ENCODE measurements around the gene IQCF2. TPM values are rescaled to one million over a fixed set of nuclear protein-coding genes. Genes with fewer than 3 reads are reported as not detected.
"Not testable (repeated sequence)": the region's sequence is repeated elsewhere in the genome, so short reads cannot be mapped to it uniquely, and the experiment has no call there.

Gene IQCF2
- total and polyA plus RNA-seq, 8 donors = not detected

DNA sequence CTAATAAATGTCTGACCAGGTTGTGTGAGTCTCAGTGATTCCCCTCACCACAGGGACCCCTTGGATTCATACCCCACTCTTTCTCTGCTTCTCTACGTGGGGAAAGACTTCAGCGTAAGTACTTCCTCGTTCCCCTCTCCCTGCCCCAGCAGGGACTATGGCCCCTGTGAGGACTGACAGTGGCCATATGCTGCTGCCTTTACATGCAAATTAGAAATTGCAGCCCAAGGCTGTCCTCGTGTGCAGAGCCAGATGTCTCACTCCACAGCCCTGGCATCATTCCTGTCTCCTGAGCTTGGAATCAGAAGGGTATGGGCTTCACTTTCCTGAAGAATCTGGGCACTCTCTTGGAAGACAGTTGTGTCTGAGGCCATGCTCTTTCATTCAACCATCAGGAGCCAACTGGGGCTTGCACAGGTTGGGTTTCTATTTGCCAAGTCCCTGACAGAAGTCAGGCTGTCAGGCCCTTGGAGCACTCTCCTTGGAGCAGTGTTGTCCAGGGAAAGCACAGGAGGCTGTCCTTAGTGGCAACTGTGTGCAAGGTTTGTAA lies 30.5 kb upstream of the IQCF2 start:
- Histone ChIP-seq H3K4me1 (no peaks in the 10 kb centered on the region), H3K9me3 (peaks cover 0 to 25% of the 10 kb centered on the region in 2 donors), H3K36me3 (no peaks in the 10 kb centered on the region), H3K27me3 (peaks cover 0 to 10% of the 10 kb centered on the region in 2 donors), H3K4me3 (no peak overlapping the region), H3K27ac (no peak overlapping the region)
- TF ChIP-seq, protein P1, sequence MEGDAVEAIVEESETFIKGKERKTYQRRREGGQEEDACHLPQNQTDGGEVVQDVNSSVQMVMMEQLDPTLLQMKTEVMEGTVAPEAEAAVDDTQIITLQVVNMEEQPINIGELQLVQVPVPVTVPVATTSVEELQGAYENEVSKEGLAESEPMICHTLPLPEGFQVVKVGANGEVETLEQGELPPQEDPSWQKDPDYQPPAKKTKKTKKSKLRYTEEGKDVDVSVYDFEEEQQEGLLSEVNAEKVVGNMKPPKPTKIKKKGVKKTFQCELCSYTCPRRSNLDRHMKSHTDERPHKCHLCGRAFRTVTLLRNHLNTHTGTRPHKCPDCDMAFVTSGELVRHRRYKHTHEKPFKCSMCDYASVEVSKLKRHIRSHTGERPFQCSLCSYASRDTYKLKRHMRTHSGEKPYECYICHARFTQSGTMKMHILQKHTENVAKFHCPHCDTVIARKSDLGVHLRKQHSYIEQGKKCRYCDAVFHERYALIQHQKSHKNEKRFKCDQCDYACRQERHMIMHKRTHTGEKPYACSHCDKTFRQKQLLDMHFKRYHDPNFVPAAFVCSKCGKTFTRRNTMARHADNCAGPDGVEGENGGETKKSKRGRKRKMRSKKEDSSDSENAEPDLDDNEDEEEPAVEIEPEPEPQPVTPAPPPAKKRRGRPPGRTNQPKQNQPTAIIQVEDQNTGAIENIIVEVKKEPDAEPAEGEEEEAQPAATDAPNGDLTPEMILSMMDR (IDR thresholded peaks at IDR 0.05) = no peak
- intact Hi-C loops (cut with DNase I) = no loop called here
- ATAC-seq = no peak
- DNase-seq = no peak

DNA sequence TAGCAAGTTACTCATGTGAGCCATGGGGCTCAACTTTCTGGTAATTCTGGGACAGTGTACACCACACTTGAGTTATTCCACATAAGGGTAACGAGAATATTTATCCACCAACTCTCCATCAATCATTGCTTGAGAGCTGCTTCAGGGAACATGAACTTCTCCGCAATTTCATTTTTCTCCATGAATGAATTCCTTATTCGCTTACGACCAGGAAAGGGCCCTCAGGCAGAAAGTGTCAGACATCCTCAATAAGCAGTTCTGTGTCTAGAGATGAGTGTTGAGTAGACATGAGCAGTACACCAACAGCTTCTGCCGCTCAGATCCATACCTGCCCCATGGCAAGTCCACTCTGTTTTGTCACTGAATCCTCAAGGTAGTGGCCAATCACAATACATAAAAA lies 24.8 kb upstream of the IQCF2 start:
- Histone ChIP-seq H3K36me3 (no peaks in the 10 kb centered on the region), H3K27me3 (peaks cover 0 to 10% of the 10 kb centered on the region in 2 donors), H3K9me3 (no peaks in the 10 kb centered on the region), H3K4me3 (no peak overlapping the region), H3K4me1 (no peaks in the 10 kb centered on the region), H3K27ac (no peak overlapping the region)
- ATAC-seq (no peak), DNase-seq (no peak)
- TF ChIP-seq, protein P1 (IDR thresholded peaks at IDR 0.05) = no peak
- intact Hi-C loops (cut with DNase I) = no loop called here

DNA sequence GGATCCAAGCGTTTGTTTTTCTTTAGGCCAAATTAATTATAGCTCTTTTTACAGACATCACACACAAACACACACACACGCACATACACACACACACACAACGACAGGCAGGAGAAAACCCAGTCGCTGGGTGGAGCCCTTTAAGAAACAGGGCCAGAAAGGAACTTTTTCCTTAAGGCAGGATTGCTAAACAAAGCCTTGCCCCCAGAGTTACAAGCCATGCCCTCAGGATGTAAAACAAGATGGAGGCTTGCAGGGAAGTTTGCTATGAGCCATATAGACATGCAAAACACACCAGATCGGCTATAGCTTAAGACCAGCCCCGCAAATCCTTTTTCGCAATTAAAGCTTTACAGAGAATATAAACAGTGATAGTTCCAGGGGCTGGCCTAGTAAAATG lies 16.3 kb upstream of the IQCF2 start:
- TF ChIP-seq, protein P1 (IDR thresholded peaks at IDR 0.05) = no peak
- Histone ChIP-seq H3K36me3 (no peaks in the 10 kb centered on the region), H3K4me3 (no peak overlapping the region), H3K9me3 (peaks cover 0 to 3% of the 10 kb centered on the region in 2 donors), H3K27ac (no peak overlapping the region), H3K27me3 (peaks cover 0 to 16% of the 10 kb centered on the region in 2 donors), H3K4me1 (no peaks in the 10 kb centered on the region)
- intact Hi-C loops (cut with DNase I) = no loop called here
- DNase-seq (no peak), ATAC-seq (no peak)

DNA sequence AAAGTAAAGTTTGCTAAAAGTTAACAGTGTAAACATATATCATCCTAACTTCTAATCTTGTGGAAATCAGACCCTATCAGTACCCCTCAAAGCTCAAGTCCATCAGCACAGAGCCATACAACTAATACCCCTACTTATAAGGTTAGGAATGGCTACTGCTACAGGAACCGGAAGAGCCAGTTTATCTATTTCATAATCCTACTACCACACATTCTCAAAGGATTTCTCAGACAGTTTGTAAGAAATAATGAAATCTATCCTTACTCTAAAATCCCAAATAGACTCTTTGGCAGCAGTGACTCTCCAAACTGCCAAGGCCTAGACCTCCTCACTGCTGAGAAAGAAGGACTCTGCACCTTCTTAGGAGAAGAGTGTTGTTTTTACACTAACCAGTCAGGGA lies 6.0 kb upstream of the IQCF2 start:
- ATAC-seq; H3K9me3 ChIP-seq; H3K36me3 ChIP-seq; H3K4me3 ChIP-seq; H3K27me3 ChIP-seq; DNase-seq; H3K27ac ChIP-seq; H3K4me1 ChIP-seq; intact Hi-C loops (cut with DNase I): not testable (repeated sequence)

DNA sequence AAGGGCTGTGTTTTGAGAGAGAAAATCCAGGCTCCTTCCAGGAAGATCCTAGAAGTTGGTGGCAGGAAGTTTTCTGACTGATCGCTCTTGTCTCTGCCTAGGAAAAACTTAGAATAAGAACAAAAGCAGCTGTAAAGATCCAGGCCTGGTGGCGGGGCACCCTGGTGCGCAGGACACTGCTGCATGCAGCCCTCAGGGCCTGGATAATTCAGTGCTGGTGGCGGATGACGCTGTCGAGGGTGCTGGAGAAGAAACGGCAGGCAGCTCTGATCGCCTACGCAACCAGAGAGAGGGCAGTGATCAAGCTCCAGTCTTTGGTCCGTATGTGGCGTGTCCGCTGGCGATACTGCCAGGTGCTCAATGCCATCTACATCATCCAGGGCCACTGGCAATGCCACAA lies 1.5 kb downstream of the IQCF2 start:
- Histone ChIP-seq H3K36me3 (no peaks in the 10 kb centered on the region), H3K27ac (no peak overlapping the region), H3K4me1 (no peaks in the 10 kb centered on the region), H3K4me3 (no peak overlapping the region), H3K27me3 (peaks cover 0 to 20% of the 10 kb centered on the region in 2 donors), H3K9me3 (no peaks in the 10 kb centered on the region)
- intact Hi-C loops (cut with DNase I) = no loop called here
- ATAC-seq (no peak), DNase-seq (no peak)
- TF ChIP-seq, protein P1 (IDR thresholded peaks at IDR 0.05) = no peak

DNA sequence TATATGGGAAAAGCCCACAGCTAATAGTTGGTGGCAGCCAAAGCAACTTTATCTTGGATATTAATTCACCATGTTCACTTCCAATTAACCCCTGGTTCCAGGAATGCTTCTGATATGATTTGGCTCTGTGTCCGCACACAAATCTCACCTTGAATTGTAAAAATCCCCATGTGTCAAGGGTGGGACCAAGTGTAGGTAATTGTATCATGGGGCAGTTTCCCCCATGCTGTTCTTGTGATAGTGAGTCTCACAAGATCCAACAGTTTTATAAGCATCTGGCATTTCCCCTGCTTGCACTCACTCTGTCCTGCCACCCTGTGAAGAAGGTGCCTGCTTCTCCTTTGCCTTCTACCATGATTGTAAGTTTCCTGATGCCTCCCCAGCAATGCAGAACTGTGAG lies 7.5 kb downstream of the IQCF2 start:
- H3K9me3 ChIP-seq; H3K4me1 ChIP-seq; ATAC-seq; H3K27ac ChIP-seq; DNase-seq; H3K4me3 ChIP-seq; intact Hi-C loops (cut with DNase I); H3K36me3 ChIP-seq: not testable (repeated sequence)
- H3K27me3 ChIP-seq = peaks cover 0 to 29% of the 10 kb centered on the region in 2 donors

All from left lung (tissue), 10 donors.